ENCODE results near the gene PFKL.

- TF ChIP-seq YY1 (IDR thresholded peaks at IDR 0.05; ENCODE audit: insufficient read depth, insufficient read length) (no peak), SUZ12 (IDR thresholded peaks at IDR 0.05; ENCODE audit: extremely low read depth, insufficient read depth, insufficient read length) (no peak), ZNF274 (IDR thresholded peaks at IDR 0.05; ENCODE audit: low read depth, low read length) (no peak)
These were observed at the start of gene PFKL for GRCh38 chr21:44299458-44300261.
